GM18867 (cell line): ENCODE results near the gene PARD3B.

Experiments used
- ATAC-seq: cut with Tn5 transposase; IDR thresholded peaks from one replicate; pipeline ENCODE4 v1.9.1; 2021; ENCODE audit warnings: mild to moderate bottlenecking, moderate library complexity; ENCODE audit not compliant: unreplicated experiment

Gene PARD3B

GRCh38 chr2:205627085-205627484 lies 1081.8 kb downstream of the PARD3B start:
- no peak for ATAC-seq

DNA sequence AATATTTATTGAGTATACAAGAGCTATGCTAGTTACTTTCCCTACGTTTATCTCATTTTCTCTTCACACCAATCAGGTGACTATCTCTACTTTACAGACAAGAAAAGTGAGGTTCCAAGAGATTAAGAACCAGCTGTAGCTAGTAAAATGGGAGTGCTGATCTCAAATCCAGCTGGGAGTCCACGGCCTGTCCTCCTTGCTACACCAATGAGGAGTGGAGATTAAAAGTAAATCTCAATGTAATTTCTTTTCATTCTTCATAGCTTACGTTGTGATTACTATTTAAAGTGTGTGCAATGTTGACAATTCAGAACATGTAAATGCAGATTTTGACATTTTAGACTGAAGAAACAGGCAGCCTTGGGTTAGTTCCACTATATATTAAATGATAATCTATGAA lies 1083.1 kb downstream of the PARD3B start:
- no peak for ATAC-seq

- ATAC-seq: no peak
Measured at GRCh38 chr2:205629091-205629776, 1084.0 kb downstream of the PARD3B start.

DNA sequence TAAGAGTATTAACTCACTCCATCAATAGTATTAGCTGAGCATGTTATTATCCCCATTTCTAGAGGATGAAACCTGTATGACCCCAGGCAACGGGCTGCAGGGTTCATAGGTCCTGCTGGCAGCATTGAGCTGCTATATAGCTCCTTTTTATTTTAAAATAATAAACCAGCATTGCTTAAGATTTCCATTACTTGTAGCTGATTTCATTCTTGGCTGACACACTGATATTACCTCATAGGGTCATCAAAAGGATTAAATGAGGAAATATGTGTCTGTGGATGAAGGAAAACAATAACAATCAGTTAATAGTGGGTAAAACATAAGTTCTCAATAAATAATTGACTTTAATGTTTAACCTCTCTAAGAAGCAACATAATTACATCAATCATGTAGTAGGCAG lies 1088.7 kb downstream of the PARD3B start:
- ATAC-seq: no peak

GRCh38 chr2:205636549-205637319 lies 1091.5 kb downstream of the PARD3B start:
- no peak for ATAC-seq

DNA sequence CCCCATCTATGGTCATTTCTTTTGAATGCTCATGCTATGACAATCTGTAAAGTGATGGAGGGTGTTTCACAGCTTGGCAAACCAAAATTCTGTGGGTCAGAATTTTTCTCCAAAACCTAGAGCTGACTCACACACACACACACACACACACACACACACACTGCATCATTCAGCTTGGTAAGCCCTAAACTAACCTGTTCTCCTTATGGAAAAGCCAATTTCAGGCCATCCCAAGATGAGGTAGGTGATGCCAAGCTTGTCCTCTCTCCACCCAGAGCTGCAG lies 1092.0 kb downstream of the PARD3B start:
- no peak for ATAC-seq

DNA sequence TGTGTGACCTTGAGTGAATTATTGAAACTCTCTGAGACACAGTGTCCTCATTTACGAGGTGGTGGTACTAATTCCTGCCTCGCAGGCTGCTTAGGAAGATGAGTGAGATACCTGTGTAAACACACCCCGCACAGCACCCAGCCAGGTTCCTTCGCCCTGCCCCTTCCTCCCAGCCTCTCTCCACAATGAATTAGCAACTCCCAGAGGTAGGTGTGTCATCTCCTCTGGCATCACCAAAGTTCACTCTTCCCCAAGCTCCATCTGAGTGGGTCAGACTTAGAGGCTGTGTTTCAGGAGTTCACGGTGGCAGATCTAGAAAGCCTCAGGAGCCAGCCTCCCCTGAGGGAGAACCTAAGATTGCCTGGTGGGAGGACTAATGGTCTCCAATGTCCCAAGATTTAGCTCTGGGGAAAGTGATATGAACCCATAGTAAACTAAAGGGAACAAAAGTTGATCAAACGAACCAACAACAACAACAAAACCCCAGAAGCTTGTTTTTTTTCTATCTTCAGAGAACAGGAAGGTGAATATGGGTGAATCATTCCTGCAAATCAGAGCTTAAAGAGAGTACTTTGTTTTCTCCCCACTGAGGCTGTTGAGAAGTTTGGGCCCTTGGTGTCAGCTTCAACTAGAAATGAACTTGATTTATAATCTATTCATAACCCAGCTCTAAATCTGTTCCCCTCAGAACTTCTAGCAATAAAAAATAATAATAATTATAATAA lies 1092.7 kb downstream of the PARD3B start:
- ATAC-seq: no peak

GRCh38 chr2:205640716-205641115 lies 1095.4 kb downstream of the PARD3B start:
- peak; percentile 60 for ATAC-seq

- ATAC-seq: no peak
Measured at GRCh38 chr2:205642599-205643356, 1097.5 kb downstream of the PARD3B start.

DNA sequence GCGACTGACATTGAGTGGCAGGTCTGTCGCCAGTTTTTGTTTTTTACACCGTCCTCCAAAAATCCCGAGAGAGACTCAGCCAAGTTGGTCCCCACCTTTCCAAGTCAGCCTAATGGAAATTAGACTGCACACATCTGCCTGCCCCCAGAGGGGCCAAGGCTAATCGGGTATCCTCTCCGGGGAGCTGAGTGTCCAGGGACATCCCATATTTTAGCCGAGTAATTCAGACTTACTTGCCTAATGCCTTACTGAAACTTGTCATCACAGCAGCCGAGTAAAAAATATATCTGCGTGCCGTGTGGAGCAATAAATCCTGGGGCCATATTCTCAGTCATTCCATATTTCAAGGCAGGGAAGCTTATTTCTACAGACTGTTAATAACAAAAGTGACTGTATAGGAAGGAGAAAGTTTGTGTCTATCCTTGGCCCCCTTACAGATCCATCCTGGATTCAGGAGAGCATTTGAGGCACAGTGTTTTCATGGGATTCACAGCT lies 1098.2 kb downstream of the PARD3B start:
- ATAC-seq: no peak

DNA sequence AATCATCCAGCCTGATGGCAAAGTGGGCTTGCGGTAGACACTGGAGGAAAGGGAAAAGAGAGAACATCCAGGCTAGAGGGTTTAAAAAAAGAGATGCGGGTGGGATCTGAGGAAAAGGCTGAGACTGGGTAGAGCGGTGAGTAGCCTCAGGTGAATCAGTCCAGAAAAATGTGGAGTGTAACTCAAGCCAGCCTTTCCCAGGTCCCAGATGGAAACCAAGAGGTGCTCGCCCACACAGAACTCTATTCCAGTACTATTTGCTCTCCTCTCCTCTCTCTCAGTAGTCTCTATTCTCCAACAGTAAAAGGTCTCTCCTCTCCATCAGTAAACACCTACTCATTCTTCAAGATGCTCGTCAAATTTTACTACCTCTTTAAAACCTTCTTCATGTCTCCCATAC lies 1098.7 kb downstream of the PARD3B start:
- no peak for ATAC-seq

GRCh38 chr2:205646680-205647079 lies 1101.4 kb downstream of the PARD3B start:
- peak; percentile 98 for ATAC-seq

GRCh38 chr2:205650450-205650849 lies 1105.2 kb downstream of the PARD3B start:
- ATAC-seq: no peak

GRCh38 chr2:205650931-205651330 lies 1105.7 kb downstream of the PARD3B start:
- ATAC-seq: no peak

DNA sequence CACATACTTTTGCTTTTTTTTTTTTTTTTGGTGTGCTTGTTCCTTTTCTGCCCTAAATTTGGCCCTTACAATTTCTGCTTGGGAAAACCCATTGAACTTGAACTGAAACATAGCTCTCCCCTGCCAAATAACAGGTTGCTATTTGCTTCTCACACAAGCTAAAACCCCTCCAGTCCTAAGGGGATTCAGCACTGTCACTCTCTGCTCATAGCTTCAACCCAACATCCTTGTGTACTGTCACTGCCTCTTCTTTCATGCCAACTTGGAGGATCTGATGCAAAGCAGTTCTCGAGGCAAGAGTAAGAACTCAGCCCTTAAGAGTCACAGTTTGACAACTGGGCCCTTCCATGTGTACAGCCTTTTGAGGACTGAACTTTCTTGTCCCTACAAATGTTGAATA lies 1106.4 kb downstream of the PARD3B start:
- no peak for ATAC-seq

DNA sequence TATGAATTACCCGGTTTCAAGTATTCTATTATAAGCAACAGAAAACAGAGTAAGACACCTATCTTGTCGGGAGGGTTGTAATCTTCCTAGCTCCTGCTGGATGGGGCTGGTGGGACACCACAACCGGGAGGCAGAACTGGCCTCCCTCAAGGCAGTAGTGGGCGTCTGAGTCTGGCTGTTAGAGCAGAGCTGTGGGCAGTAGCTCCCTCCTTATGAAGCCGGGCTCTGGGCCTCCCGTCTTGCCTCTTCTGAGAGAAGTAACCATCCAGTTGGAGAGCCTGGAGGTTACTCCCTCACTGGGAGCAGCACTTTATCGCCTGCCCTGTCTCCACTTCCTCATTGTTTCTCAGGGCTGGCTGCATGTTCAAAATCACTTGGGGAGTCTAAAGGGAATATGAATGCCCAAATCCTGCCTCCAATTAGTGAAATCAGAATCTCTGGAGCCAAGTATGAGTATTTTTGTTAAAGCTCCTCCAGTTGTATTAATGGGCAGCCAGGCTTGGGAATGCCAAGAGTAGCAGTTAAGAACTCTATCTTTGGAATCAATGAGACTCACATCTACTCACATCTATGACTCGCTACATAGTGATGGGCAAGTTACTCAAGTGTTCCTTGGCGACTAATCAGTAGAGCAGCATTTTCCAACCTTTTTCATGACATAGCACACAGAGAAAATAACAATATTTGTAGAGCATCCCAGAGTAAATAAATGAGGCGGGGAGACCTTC lies 1109.8 kb downstream of the PARD3B start:
- no peak for ATAC-seq

GRCh38 chr2:205655779-205656456 lies 1110.6 kb downstream of the PARD3B start:
- no peak for ATAC-seq

GRCh38 chr2:205656461-205656860 lies 1111.2 kb downstream of the PARD3B start:
- no peak for ATAC-seq

DNA sequence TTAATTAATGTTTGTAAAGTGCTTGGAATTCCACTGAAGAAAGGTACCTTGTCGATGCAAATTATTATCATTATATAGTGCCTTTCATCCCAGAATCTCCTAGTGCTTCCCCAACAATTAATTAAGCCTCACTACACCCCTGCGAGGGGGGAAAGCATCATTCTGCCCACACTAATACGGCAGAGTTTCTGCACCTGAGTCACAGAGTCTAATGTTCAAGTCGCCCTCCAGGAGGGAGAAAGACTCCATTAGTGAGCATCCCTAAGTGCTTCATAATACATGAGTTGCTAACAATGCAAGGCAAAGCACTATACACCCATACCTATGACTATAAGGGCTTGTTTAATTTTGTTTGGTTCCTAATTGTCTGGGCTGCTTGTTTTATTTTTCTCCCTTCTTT lies 1111.7 kb downstream of the PARD3B start:
- no peak for ATAC-seq

- ATAC-seq: no peak
Measured at GRCh38 chr2:205657579-205657978, 1112.3 kb downstream of the PARD3B start.
